PC-3 (cell line): ENCODE measurements around the gene DHX38.

ENCODE experiments used
- CTCF ChIP-seq: fragments of 300-600 bp; sonication (generic); conservative IDR thresholded peaks from 2 replicates; pipeline ENCODE4 v1.5.1; 2017; ENCODE audit warnings: antibody characterized with exemption, low read depth, mild to moderate bottlenecking, low read length
- EZH2 ChIP-seq: fragments of 300-600 bp; sonication (generic); IDR thresholded peaks from one replicate; pipeline ENCODE4 v1.6.1; 2017; ENCODE audit warnings: antibody characterized with exemption, mild to moderate bottlenecking, low read length; ENCODE audit not compliant: unreplicated experiment

- no peak for TF ChIP-seq CTCF
- TF ChIP-seq EZH2, result no peak
Measured at GRCh38 chr16:72126429-72126765, 32.8 kb downstream of the DHX38 start.
